Loucy (cell line): Measurements from ENCODE around the gene DISC1.

Experiments used
- CTCF ChIP-seq: fragments of 200-600 bp; sonication (generic); conservative IDR thresholded peaks from 2 replicates; pipeline ENCODE4 v1.5.1; 2014; ENCODE audit warnings: mild to moderate bottlenecking, antibody characterized with exemption, low read length
- EZH2phosphoT487 ChIP-seq: fragments of 200-600 bp; IDR thresholded peaks from 2 replicates; pipeline ENCODE4 v1.6.1; 2018; ENCODE audit warnings: antibody characterized with exemption, mild to moderate bottlenecking, moderate library complexity, borderline replicate concordance

GRCh38 chr1:231639819-231640218 is 13.2 kb downstream of the DISC1 start:
- TF ChIP-seq EZH2phosphoT487, result no peak
- no peak for TF ChIP-seq CTCF
